SH-SY5Y (cell line): ENCODE results near the gene ZNF687.

Experiments used
- GATA2 ChIP-seq: IDR thresholded peaks from 2 replicates; pipeline ENCODE4 v1.6.1; 2011; ENCODE audit warnings: mild to moderate bottlenecking, low read depth, low read length
- GATA3 ChIP-seq: IDR thresholded peaks from 2 replicates; pipeline ENCODE4 v1.6.1; 2011; ENCODE audit warnings: low read depth, mild to moderate bottlenecking, low read length, moderate library complexity

- TF ChIP-seq GATA3 (no peak), GATA2 (no peak)
These were observed 43.7 kb upstream of the ZNF687 start for GRCh38 chr1:151238467-151238739.
